Endodermal cell (in vitro differentiated cells): ENCODE results near the gene ZNF350. TPM values are rescaled to one million over a fixed set of nuclear protein-coding genes. Genes with fewer than 3 reads are reported as not detected.
"Not testable (repeated sequence)": the region's sequence is repeated elsewhere in the genome, so short reads cannot be mapped to it uniquely, and the experiment has no call there.

ENCODE experiments used
- DNase-seq: peaks from one replicate; pipeline ENCODE4 v3.0.0-alpha.2; 2017
- H3K27ac ChIP-seq: 2 replicates; pipeline ENCODE4 v1.5.1; 2013; ENCODE audit warnings: mild to moderate bottlenecking, low read depth, low read length, moderate library complexity
- H3K27me3 ChIP-seq: 2 replicates; pipeline ENCODE4 v1.6.1; 2013; ENCODE audit warnings: mild to moderate bottlenecking, low read length, moderate library complexity; ENCODE audit not compliant: insufficient read depth, control insufficient read depth, poor library complexity, severe bottlenecking
- H3K36me3 ChIP-seq: 2 replicates; pipeline ENCODE4 v1.7.0; 2013; ENCODE audit warnings: mild to moderate bottlenecking, low read length, moderate library complexity; ENCODE audit not compliant: control insufficient read depth, insufficient read depth
- H3K4me1 ChIP-seq: one replicate; pipeline ENCODE4 v1.7.0; 2013; ENCODE audit warnings: low read length; ENCODE audit not compliant: control insufficient read depth, insufficient read depth
- H3K4me3 ChIP-seq: 2 replicates; pipeline ENCODE4 v1.5.1; 2013; ENCODE audit warnings: mild to moderate bottlenecking, low read length, moderate library complexity
- H3K9ac ChIP-seq: 2 replicates; pipeline ENCODE4 v1.6.1; 2013; ENCODE audit warnings: mild to moderate bottlenecking, low read length, moderate library complexity; ENCODE audit not compliant: poor library complexity, severe bottlenecking; ENCODE audit errors: extremely low read depth
- H3K9me3 ChIP-seq: 2 replicates; pipeline ENCODE4 v1.6.1; 2013; ENCODE audit warnings: mild to moderate bottlenecking, low read length, moderate library complexity; ENCODE audit not compliant: control insufficient read depth
- H3K27ac Mint-ChIP-seq: 2 replicates; pipeline ENCODE4 v1.8.0; 2020; ENCODE audit warnings: mixed read lengths
- H3K27me3 Mint-ChIP-seq: 2 replicates; pipeline ENCODE4 v1.8.0; 2021; ENCODE audit warnings: mild to moderate bottlenecking, mixed read lengths; ENCODE audit not compliant: insufficient read depth
- H3K36me3 Mint-ChIP-seq: 2 replicates; pipeline ENCODE4 v1.8.0; 2020; ENCODE audit warnings: low read depth, mixed read lengths
- H3K4me1 Mint-ChIP-seq: 2 replicates; pipeline ENCODE4 v1.8.0; 2020; ENCODE audit warnings: mixed read lengths
- H3K4me3 Mint-ChIP-seq: 2 replicates; pipeline ENCODE4 v1.8.0; 2020; ENCODE audit warnings: mild to moderate bottlenecking, moderate library complexity, mixed read lengths
- H3K9me3 Mint-ChIP-seq: 2 replicates; pipeline ENCODE4 v1.8.0; 2020; ENCODE audit warnings: mild to moderate bottlenecking, mixed read lengths
- WGBS, 2 experiments: methylation state at CpG; one replicate each; pipeline versions ENCODE4 v1.1.5 to v1.1.7; 2013; ENCODE audit warnings: missing lambda C conversion rate in 2 of 2, mixed read lengths in 1 of 2; ENCODE audit not compliant: insufficient coverage in 1 of 2, insufficient read length in 1 of 2; 5-methylcytosine and 5-hydroxymethylcytosine counted together
- total RNA-seq, 2 donors: library from RNA; stranded (reverse); fragmentation: NEBNext Ultra II Directional in 1 of 2; extraction: Animal tissue kit (Norgen Biotek cat#: 25700) in 1 of 2; gene quantifications; 2 replicates in 1 of 2; 3 replicates in 1 of 2; pipeline ENCODE4 v1.2.1, GENCODE V29; 2021
- TF ChIP-seq, protein P1 (sequence below): fragments of 200-600 bp; sonication (generic); conservative IDR thresholded peaks from 2 replicates; pipeline ENCODE4 v1.5.0; 2021; ENCODE audit warnings: antibody characterized with exemption, mild to moderate bottlenecking

ZNF350 gene
- total RNA-seq, 2 donors from 2014 or later = 8.3 to 11.2 TPM

DNA sequence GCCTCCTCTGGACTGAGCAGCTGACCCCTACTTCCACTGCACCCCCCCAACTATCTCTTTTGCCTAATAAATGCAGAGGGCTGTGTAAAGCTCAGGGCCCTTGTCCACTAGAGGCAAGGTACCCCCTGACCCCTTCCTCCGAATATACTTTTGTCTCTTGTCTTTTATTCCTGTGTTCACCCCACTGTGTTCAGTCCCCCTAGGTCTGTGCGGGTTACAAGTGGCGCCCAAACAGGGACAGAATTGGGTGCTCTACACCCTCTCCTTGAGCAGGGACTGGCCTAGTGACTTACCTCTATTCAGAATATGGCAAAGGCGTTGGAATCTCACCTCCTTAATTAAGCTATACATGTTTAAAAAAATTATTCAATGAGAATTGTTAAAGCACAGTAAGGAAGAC, 15.0 kb downstream of the ZNF350 start:
- Mint-ChIP-seq H3K27me3 (peaks cover 1% of the 10 kb centered on the region), H3K4me1 (no peaks in the 10 kb centered on the region), H3K9me3 (peaks cover 93% of the 10 kb centered on the region), H3K4me3 (no peak overlapping the region), H3K27ac (no peak overlapping the region), H3K36me3 (peaks cover 87% of the 10 kb centered on the region)
- Histone ChIP-seq H3K9ac (no peak overlapping the region), H3K4me1 (no peaks in the 10 kb centered on the region), H3K9me3 (peaks cover 100% of the 10 kb centered on the region), H3K36me3 (peaks cover 79% of the 10 kb centered on the region), H3K27me3 (no peaks in the 10 kb centered on the region), H3K27ac (no peak overlapping the region), H3K4me3 (peak overlapping the region; percentile 70)
- no peak for DNase-seq
- WGBS, 2 experiments = 94 to 95% methylated on average over 3 of the region's 4 CpGs
- TF ChIP-seq, protein P1, sequence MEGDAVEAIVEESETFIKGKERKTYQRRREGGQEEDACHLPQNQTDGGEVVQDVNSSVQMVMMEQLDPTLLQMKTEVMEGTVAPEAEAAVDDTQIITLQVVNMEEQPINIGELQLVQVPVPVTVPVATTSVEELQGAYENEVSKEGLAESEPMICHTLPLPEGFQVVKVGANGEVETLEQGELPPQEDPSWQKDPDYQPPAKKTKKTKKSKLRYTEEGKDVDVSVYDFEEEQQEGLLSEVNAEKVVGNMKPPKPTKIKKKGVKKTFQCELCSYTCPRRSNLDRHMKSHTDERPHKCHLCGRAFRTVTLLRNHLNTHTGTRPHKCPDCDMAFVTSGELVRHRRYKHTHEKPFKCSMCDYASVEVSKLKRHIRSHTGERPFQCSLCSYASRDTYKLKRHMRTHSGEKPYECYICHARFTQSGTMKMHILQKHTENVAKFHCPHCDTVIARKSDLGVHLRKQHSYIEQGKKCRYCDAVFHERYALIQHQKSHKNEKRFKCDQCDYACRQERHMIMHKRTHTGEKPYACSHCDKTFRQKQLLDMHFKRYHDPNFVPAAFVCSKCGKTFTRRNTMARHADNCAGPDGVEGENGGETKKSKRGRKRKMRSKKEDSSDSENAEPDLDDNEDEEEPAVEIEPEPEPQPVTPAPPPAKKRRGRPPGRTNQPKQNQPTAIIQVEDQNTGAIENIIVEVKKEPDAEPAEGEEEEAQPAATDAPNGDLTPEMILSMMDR = no peak

DNA sequence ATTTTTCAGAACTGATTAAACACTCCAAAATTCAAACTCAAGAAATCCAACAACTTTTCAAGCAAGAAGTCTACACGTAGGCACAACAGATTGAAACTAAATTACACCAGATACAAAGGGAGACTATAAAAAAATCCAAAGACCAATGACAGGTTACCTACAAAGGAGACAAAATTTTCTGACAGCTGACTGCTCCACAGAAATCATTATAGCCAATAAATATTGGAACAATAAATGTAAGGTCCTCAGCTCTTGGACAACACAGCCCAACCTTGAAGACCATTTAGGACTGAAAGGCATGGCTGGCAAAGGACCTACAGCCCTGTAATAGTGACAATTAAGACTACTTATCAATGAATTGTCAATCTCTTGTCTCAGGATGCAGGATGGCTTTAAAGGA, 15.9 kb downstream of the ZNF350 start:
- Histone ChIP-seq H3K9ac (no peak overlapping the region), H3K36me3 (peaks cover 88% of the 10 kb centered on the region), H3K4me3 (peak overlapping the region; percentile 70), H3K9me3 (peaks cover 100% of the 10 kb centered on the region), H3K27ac (no peak overlapping the region), H3K27me3 (no peaks in the 10 kb centered on the region), H3K4me1 (no peaks in the 10 kb centered on the region)
- DNase-seq = no peak
- H3K36me3 Mint-ChIP-seq = peaks cover 89% of the 10 kb centered on the region
- TF ChIP-seq, protein P1 = no peak
- H3K4me1 Mint-ChIP-seq = no peaks in the 10 kb centered on the region
- peaks cover 1% of the 10 kb centered on the region for H3K27me3 Mint-ChIP-seq
- no peak overlapping the region for H3K4me3 Mint-ChIP-seq
- no peak overlapping the region for H3K27ac Mint-ChIP-seq
- peaks cover 95% of the 10 kb centered on the region for H3K9me3 Mint-ChIP-seq
- 71 to 97% methylated on average over 1 of the region's 1 CpG for WGBS, 2 experiments

DNA sequence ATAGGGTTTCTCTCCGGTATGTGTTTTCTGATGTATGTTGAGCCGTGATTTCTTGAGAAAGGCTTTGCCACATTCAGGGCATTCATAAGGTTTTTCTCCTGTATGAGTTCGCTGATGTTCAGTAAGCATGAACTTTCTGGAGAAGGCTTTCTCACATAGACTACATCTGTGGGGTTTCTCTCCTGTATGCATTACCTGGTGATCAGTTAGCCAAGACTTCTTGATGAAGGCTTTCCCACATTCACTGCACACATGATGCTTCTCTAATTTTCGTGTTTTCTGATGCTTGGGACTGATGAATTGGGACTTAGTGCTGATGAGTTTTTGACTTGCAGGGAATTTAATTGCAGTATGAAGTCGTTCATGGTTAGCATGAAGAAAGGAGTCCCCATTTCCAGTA, 21.1 kb downstream of the ZNF350 start:
- Histone ChIP-seq H3K4me3 (peak overlapping the region; percentile 73), H3K9me3 (peaks cover 96% of the 10 kb centered on the region), H3K36me3 (peaks cover 83% of the 10 kb centered on the region), H3K4me1 (peaks cover 3% of the 10 kb centered on the region), H3K27me3 (no peaks in the 10 kb centered on the region), H3K27ac (no peak overlapping the region), H3K9ac (no peak overlapping the region)
- H3K36me3 Mint-ChIP-seq = peaks cover 86% of the 10 kb centered on the region
- no peak for DNase-seq
- H3K4me3 Mint-ChIP-seq = no peak overlapping the region
- H3K27me3 Mint-ChIP-seq = peaks cover under 1% of the 10 kb centered on the region
- TF ChIP-seq, protein P1 = no peak
- no peak overlapping the region for H3K27ac Mint-ChIP-seq
- H3K4me1 Mint-ChIP-seq = peaks cover 7% of the 10 kb centered on the region
- 93 to 96% methylated on average over 3 to 5 of the region's 5 CpGs for WGBS, 2 experiments
- peaks cover 94% of the 10 kb centered on the region for H3K9me3 Mint-ChIP-seq

DNA sequence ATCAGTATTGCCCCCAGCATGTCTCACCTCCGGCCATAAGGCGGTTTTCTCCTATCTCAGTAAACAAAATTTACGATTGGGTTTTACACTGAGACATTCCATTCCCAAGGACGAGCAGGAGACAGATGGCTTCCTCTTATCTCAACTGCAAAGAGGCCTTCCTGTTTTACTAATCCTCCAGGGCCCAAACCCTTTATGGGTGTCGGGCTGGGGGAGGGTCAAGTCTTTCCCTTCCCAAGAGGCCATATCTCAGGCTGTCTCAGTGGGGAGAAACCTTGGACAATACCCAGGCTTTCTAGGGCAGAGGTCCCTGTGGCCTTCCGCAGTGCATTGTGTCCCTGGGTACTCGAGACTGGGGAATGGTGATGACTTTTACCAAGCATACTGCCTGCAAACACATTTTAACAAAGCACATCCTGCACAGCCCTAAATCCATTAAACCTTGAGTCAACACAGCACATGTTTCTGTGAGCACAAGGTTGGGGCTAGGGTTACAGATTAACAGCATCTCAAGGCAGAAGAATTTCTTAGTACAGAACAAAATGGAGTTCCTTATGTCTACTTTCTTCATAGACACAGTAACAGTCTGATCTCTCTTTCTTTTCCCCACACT, 25.9 kb downstream of the ZNF350 start:
- H3K27me3 Mint-ChIP-seq, H3K4me1 ChIP-seq, H3K27me3 ChIP-seq, H3K4me3 Mint-ChIP-seq: not testable (repeated sequence)
- WGBS, 2 experiments = 56 to 82% methylated on average over 6 to 7 of the region's 7 CpGs
- peaks cover 40% of the 10 kb centered on the region for H3K36me3 ChIP-seq
- Mint-ChIP-seq H3K36me3 (peaks cover 55% of the 10 kb centered on the region), H3K27ac (peak overlapping the region; percentile 94), H3K9me3 (peaks cover 90% of the 10 kb centered on the region), H3K4me1 (peaks cover 27% of the 10 kb centered on the region)
- peak overlapping the region; percentile 29 for H3K9ac ChIP-seq
- peak overlapping the region; percentile 2 for H3K27ac ChIP-seq
- H3K9me3 ChIP-seq = peaks cover 90% of the 10 kb centered on the region
- DNase-seq = peak; percentile 61
- H3K4me3 ChIP-seq = peak overlapping the region; percentile 73
